Gastroesophageal sphincter (tissue), 4 donors: Measurements from ENCODE around the gene AMH. TPM values are rescaled to one million over a fixed set of nuclear protein-coding genes. Genes with fewer than 3 reads are reported as not detected.

Experiments used
- ATAC-seq: fragments of 150-250 bp; one replicate; pipeline ENCODE4 v1.9.1; 2016; ENCODE audit warnings: mild to moderate bottlenecking, moderate library complexity
- H3K27ac ChIP-seq, 4 donors: fragments of 200-600 bp; sonication (generic) in 3 of 4; 1 replicate in 3 of 4; 2 replicates in 1 of 4; pipeline ENCODE4 v1.5.1; 2016 to 2019
- H3K27me3 ChIP-seq: fragments of 200-600 bp; sonication (generic); one replicate; pipeline ENCODE4 v1.5.1; 2019
- H3K36me3 ChIP-seq, 2 donors: fragments of 200-600 bp; sonication (generic); one replicate each; pipeline ENCODE4 v1.5.1; 2019; ENCODE audit warnings: control low read depth in 1 of 2
- H3K4me1 ChIP-seq, 3 donors: fragments of 200-600 bp; sonication (generic); 1 replicate in 2 of 3; 2 replicates in 1 of 3; pipeline ENCODE4 v1.5.1; 2016 to 2019; ENCODE audit warnings: control low read depth in 2 of 3
- H3K4me3 ChIP-seq, 2 donors: fragments of 200-600 bp; sonication (generic); one replicate each; pipeline ENCODE4 v1.5.1; 2019; ENCODE audit warnings: mild to moderate bottlenecking in 1 of 2, moderate library complexity in 1 of 2
- H3K9me3 ChIP-seq, 3 donors: fragments of 200-600 bp; sonication (generic); one replicate each; pipeline ENCODE4 v1.5.1; 2017 to 2019; ENCODE audit warnings: control low read depth in 2 of 3
- CTCF ChIP-seq, 4 experiments: fragments of 200-600 bp in 2 of 4; fragments of 450-650 bp in 2 of 4; sonication (generic) in 1 of 4; IDR thresholded peaks; one replicate each; pipeline ENCODE4 v1.5.1; 2017 to 2019; ENCODE audit warnings: antibody characterized with exemption in 4 of 4, mild to moderate bottlenecking in 2 of 4, moderate library complexity in 2 of 4
- EP300 ChIP-seq: sonication (generic); formaldehyde crosslinking; IDR thresholded peaks from one replicate; pipeline ENCODE4 v1.6.1; 2017; ENCODE audit warnings: antibody characterized with exemption, mild to moderate bottlenecking
- POLR2A ChIP-seq, 2 donors: fragments of 450-650 bp; IDR thresholded peaks; one replicate each; pipeline ENCODE4 v1.6.1; 2017; ENCODE audit warnings: antibody characterized with exemption in 2 of 2, mild to moderate bottlenecking in 2 of 2, moderate library complexity in 1 of 2
- POLR2AphosphoS5 ChIP-seq: sonication (generic); formaldehyde crosslinking; IDR thresholded peaks from one replicate; pipeline ENCODE4 v1.6.1; 2017; ENCODE audit warnings: antibody characterized with exemption
- WGBS, 2 donors: methylation state at CpG; one replicate each; pipeline ENCODE4 v1.1.5; 2018; ENCODE audit warnings: low coverage in 1 of 2; 5-methylcytosine and 5-hydroxymethylcytosine counted together
- total RNA-seq, 4 donors: library from RNA; depleted of rRNA; stranded (reverse); fragments of >200 nt; gene quantifications; one replicate each; pipeline ENCODE4 v1.1.0, GENCODE V29; 2016

Gene AMH
- total RNA-seq, 4 donors from 2014 or later = 0.23 to 1.2 (median 0.47) TPM

GRCh38 chr19:2266183-2266993, 17.3 kb downstream of the AMH start:
- Histone ChIP-seq H3K4me3 (no peak overlapping the region), H3K36me3 (peaks cover 0 to 2% of the 10 kb centered on the region in 2 donors), H3K4me1 (peaks cover 0 to 34% (median 10%) of the 10 kb centered on the region in 3 donors), H3K27ac (peak overlapping the region in 2 of 4 donors; percentile 43 to 57), H3K9me3 (no peaks in the 10 kb centered on the region), H3K27me3 (no peaks in the 10 kb centered on the region)
- 29 to 80% methylated on average over 2 to 6 of the region's 18 CpGs for WGBS, 2 donors
- ATAC-seq = no peak
- TF ChIP-seq EP300 (no peak), POLR2AphosphoS5 (no peak), POLR2A (IDR thresholded peaks at IDR 0.05) (no peak), CTCF (IDR thresholded peaks at IDR 0.05) (no peak)

GRCh38 chr19:2268480-2268830, 19.3 kb downstream of the AMH start:
- ATAC-seq = no peak
- H3K36me3 ChIP-seq = peaks cover 0 to 23% of the 10 kb centered on the region in 2 donors
- TF ChIP-seq POLR2A (IDR thresholded peaks at IDR 0.05) = no peak
- no peak for TF ChIP-seq EP300
- no peak for TF ChIP-seq POLR2AphosphoS5
- no peak for TF ChIP-seq CTCF (IDR thresholded peaks at IDR 0.05)
- 79 to 80% methylated on average over 4 of the region's 4 CpGs for whole genome bisulfite sequencing, 2 donors
- peaks cover 0 to 54% (median 27%) of the 10 kb centered on the region in 3 donors for H3K4me1 ChIP-seq
- no peaks in the 10 kb centered on the region for H3K27me3 ChIP-seq
- peak overlapping the region in 1 of 4 donors; percentile 99 for H3K27ac ChIP-seq
- H3K9me3 ChIP-seq = no peaks in the 10 kb centered on the region
- peak overlapping the region in 1 of 2 donors; percentile 100 for H3K4me3 ChIP-seq

- H3K9me3 ChIP-seq = no peaks in the 10 kb centered on the region
- no peak for ATAC-seq
- no peaks in the 10 kb centered on the region for H3K27me3 ChIP-seq
- peaks cover 0 to 23% of the 10 kb centered on the region in 2 donors for H3K36me3 ChIP-seq
- TF ChIP-seq CTCF (IDR thresholded peaks at IDR 0.05) (no peak), POLR2A (IDR thresholded peaks at IDR 0.05) (no peak), EP300 (no peak), POLR2AphosphoS5 (no peak)
- H3K4me3 ChIP-seq = peak overlapping the region; percentile 47 to 100
- WGBS, 2 donors = 1 to 6% methylated on average over 2 to 9 of the region's 19 CpGs
- peaks cover 0 to 58% (median 31%) of the 10 kb centered on the region in 3 donors for H3K4me1 ChIP-seq
- H3K27ac ChIP-seq = peak overlapping the region in 3 of 4 donors; percentile 56 to 99 (median 94)
Observed at GRCh38 chr19:2268861-2269243, 19.7 kb downstream of the AMH start.

GRCh38 chr19:2269244-2270156, 20.4 kb downstream of the AMH start:
- H3K4me1 ChIP-seq = peaks cover 0 to 65% (median 37%) of the 10 kb centered on the region in 3 donors
- H3K4me3 ChIP-seq = peak overlapping the region; percentile 88 to 100
- peaks cover 0 to 23% of the 10 kb centered on the region in 2 donors for H3K36me3 ChIP-seq
- 0% methylated on average over 6 of the region's 103 CpGs; no CpG with 5 or more reads in 1 of the 2 donors for WGBS, 2 donors
- peak; percentile 93 for ATAC-seq
- H3K9me3 ChIP-seq = no peaks in the 10 kb centered on the region
- H3K27me3 ChIP-seq = no peaks in the 10 kb centered on the region
- TF ChIP-seq CTCF (IDR thresholded peaks at IDR 0.05) = peak in 2 of 4 experiments; percentile 61 to 67
- TF ChIP-seq EP300 = no peak
- peak; percentile 100 for TF ChIP-seq POLR2A (IDR thresholded peaks at IDR 0.05)
- peak; percentile 100 for TF ChIP-seq POLR2AphosphoS5
- H3K27ac ChIP-seq = peak overlapping the region; percentile 87 to 99 (median 96)
